ENCODE data around the gene ABHD1.

Gene ABHD1

GRCh38 chr2:27092696-27093429, 30.8 kb upstream of the ABHD1 start:
- Mint-ChIP-seq H3K4me3 (no peak overlapping the region), H3K27me3 (no peaks in the 10 kb centered on the region), H3K4me1 (peaks cover 15% of the 10 kb centered on the region), H3K9me3 (no peaks in the 10 kb centered on the region), H3K27ac (ENCODE audit: low read depth) (no peak overlapping the region), H3K36me3 (ENCODE audit: insufficient read depth) (peaks cover 4% of the 10 kb centered on the region)
- DNase-seq (ENCODE audit: low spot score in 2 of 2), result no peak
- ATAC-seq (replicated peaks; ENCODE audit: extremely low read depth, poor library complexity, severe bottlenecking), result no peak

- no peak for DNase-seq (ENCODE audit: low spot score in 2 of 2)
- Mint-ChIP-seq H3K36me3 (ENCODE audit: insufficient read depth) (peaks cover 4% of the 10 kb centered on the region), H3K27ac (ENCODE audit: low read depth) (no peak overlapping the region), H3K4me3 (no peak overlapping the region), H3K4me1 (peaks cover 15% of the 10 kb centered on the region), H3K9me3 (no peaks in the 10 kb centered on the region), H3K27me3 (no peaks in the 10 kb centered on the region)
- no peak for ATAC-seq (replicated peaks; ENCODE audit: extremely low read depth, poor library complexity, severe bottlenecking)
These were observed 29.9 kb upstream of the ABHD1 start for GRCh38 chr2:27093430-27094352.

- no peaks in the 10 kb centered on the region for H3K9me3 Mint-ChIP-seq
- ATAC-seq (replicated peaks; ENCODE audit: extremely low read depth, poor library complexity, severe bottlenecking) (no peak), DNase-seq (ENCODE audit: low spot score in 2 of 2) (no peak)
- no peak overlapping the region for H3K27ac Mint-ChIP-seq (ENCODE audit: low read depth)
- peaks cover 4% of the 10 kb centered on the region for H3K36me3 Mint-ChIP-seq (ENCODE audit: insufficient read depth)
- H3K4me1 Mint-ChIP-seq, result peaks cover 15% of the 10 kb centered on the region
- H3K4me3 Mint-ChIP-seq, result no peak overlapping the region
- no peaks in the 10 kb centered on the region for H3K27me3 Mint-ChIP-seq
These were observed 29.1 kb upstream of the ABHD1 start for GRCh38 chr2:27094353-27094984.

GRCh38 chr2:27095427-27095744, 28.2 kb upstream of the ABHD1 start:
- no peaks in the 10 kb centered on the region for H3K27me3 Mint-ChIP-seq
- H3K9me3 Mint-ChIP-seq, result no peaks in the 10 kb centered on the region
- no peak for DNase-seq (ENCODE audit: low spot score in 2 of 2)
- H3K4me1 Mint-ChIP-seq, result peaks cover 15% of the 10 kb centered on the region
- peaks cover 4% of the 10 kb centered on the region for H3K36me3 Mint-ChIP-seq (ENCODE audit: insufficient read depth)
- no peak overlapping the region for H3K27ac Mint-ChIP-seq (ENCODE audit: low read depth)
- ATAC-seq (replicated peaks; ENCODE audit: extremely low read depth, poor library complexity, severe bottlenecking), result no peak
- H3K4me3 Mint-ChIP-seq, result peak overlapping the region; percentile 32

- no peaks in the 10 kb centered on the region for H3K9me3 Mint-ChIP-seq
- peaks cover 15% of the 10 kb centered on the region for H3K4me1 Mint-ChIP-seq
- H3K27ac Mint-ChIP-seq (ENCODE audit: low read depth), result no peak overlapping the region
- DNase-seq (ENCODE audit: low spot score in 2 of 2), result no peak
- H3K27me3 Mint-ChIP-seq, result no peaks in the 10 kb centered on the region
- peak overlapping the region; percentile 32 for H3K4me3 Mint-ChIP-seq
- no peak for ATAC-seq (replicated peaks; ENCODE audit: extremely low read depth, poor library complexity, severe bottlenecking)
- H3K36me3 Mint-ChIP-seq (ENCODE audit: insufficient read depth), result peaks cover 4% of the 10 kb centered on the region
These were observed 27.6 kb upstream of the ABHD1 start for GRCh38 chr2:27095745-27096651.

GRCh38 chr2:27096748-27097297, 26.8 kb upstream of the ABHD1 start:
- peaks cover 4% of the 10 kb centered on the region for H3K36me3 Mint-ChIP-seq (ENCODE audit: insufficient read depth)
- no peak for ATAC-seq (replicated peaks; ENCODE audit: extremely low read depth, poor library complexity, severe bottlenecking)

GRCh38 chr2:27097341-27097740, 26.3 kb upstream of the ABHD1 start:
- Mint-ChIP-seq H3K27me3 (no peaks in the 10 kb centered on the region), H3K9me3 (no peaks in the 10 kb centered on the region), H3K36me3 (ENCODE audit: insufficient read depth) (peaks cover 4% of the 10 kb centered on the region), H3K27ac (ENCODE audit: low read depth) (no peak overlapping the region), H3K4me3 (no peak overlapping the region), H3K4me1 (peaks cover 15% of the 10 kb centered on the region)
- DNase-seq (ENCODE audit: low spot score in 2 of 2), result no peak
- ATAC-seq (replicated peaks; ENCODE audit: extremely low read depth, poor library complexity, severe bottlenecking), result no peak

More at GRCh38 chr2:27096748-27097297, 26.8 kb upstream of the ABHD1 start:
- no peak for DNase-seq (ENCODE audit: low spot score in 2 of 2)
- Mint-ChIP-seq H3K27ac (ENCODE audit: low read depth) (peak overlapping the region; percentile 29), H3K27me3 (no peaks in the 10 kb centered on the region), H3K4me3 (no peak overlapping the region), H3K4me1 (peaks cover 15% of the 10 kb centered on the region), H3K9me3 (no peaks in the 10 kb centered on the region)

GRCh38 chr2:27099334-27099955, 24.2 kb upstream of the ABHD1 start:
- H3K4me3 Mint-ChIP-seq, result no peak overlapping the region
- ATAC-seq (replicated peaks; ENCODE audit: extremely low read depth, poor library complexity, severe bottlenecking), result no peak
- peaks cover 15% of the 10 kb centered on the region for H3K4me1 Mint-ChIP-seq

GRCh38 chr2:27100036-27100435, 23.6 kb upstream of the ABHD1 start:
- no peak overlapping the region for H3K27ac Mint-ChIP-seq (ENCODE audit: low read depth)
- H3K27me3 Mint-ChIP-seq, result peaks cover 12% of the 10 kb centered on the region
- DNase-seq (ENCODE audit: low spot score in 2 of 2) (no peak), ATAC-seq (replicated peaks; ENCODE audit: extremely low read depth, poor library complexity, severe bottlenecking) (no peak)
- H3K9me3 Mint-ChIP-seq, result no peaks in the 10 kb centered on the region
- H3K4me3 Mint-ChIP-seq, result no peak overlapping the region
- H3K36me3 Mint-ChIP-seq (ENCODE audit: insufficient read depth), result peaks cover 4% of the 10 kb centered on the region
- H3K4me1 Mint-ChIP-seq, result peaks cover 15% of the 10 kb centered on the region

More at GRCh38 chr2:27099334-27099955, 24.2 kb upstream of the ABHD1 start:
- Mint-ChIP-seq H3K36me3 (ENCODE audit: insufficient read depth) (peaks cover 4% of the 10 kb centered on the region), H3K27ac (ENCODE audit: low read depth) (no peak overlapping the region), H3K9me3 (no peaks in the 10 kb centered on the region), H3K27me3 (peaks cover 6% of the 10 kb centered on the region)
- DNase-seq (ENCODE audit: low spot score in 2 of 2), result no peak

GRCh38 chr2:27102329-27102728, 21.3 kb upstream of the ABHD1 start:
- Mint-ChIP-seq H3K27ac (ENCODE audit: low read depth) (no peak overlapping the region), H3K4me3 (no peak overlapping the region), H3K4me1 (no peaks in the 10 kb centered on the region), H3K9me3 (no peaks in the 10 kb centered on the region), H3K36me3 (ENCODE audit: insufficient read depth) (peaks cover 2% of the 10 kb centered on the region), H3K27me3 (peaks cover 33% of the 10 kb centered on the region)
- DNase-seq (ENCODE audit: low spot score in 2 of 2), result no peak
- ATAC-seq (replicated peaks; ENCODE audit: extremely low read depth, poor library complexity, severe bottlenecking), result no peak

- H3K36me3 Mint-ChIP-seq (ENCODE audit: insufficient read depth), result no peaks in the 10 kb centered on the region
- ATAC-seq (replicated peaks; ENCODE audit: extremely low read depth, poor library complexity, severe bottlenecking), result no peak
- no peaks in the 10 kb centered on the region for H3K4me1 Mint-ChIP-seq
- H3K9me3 Mint-ChIP-seq, result no peaks in the 10 kb centered on the region
- H3K27me3 Mint-ChIP-seq, result peaks cover 33% of the 10 kb centered on the region
- no peak overlapping the region for H3K4me3 Mint-ChIP-seq
- DNase-seq (ENCODE audit: low spot score in 2 of 2), result no peak
- H3K27ac Mint-ChIP-seq (ENCODE audit: low read depth), result no peak overlapping the region
These were observed 17.6 kb upstream of the ABHD1 start for GRCh38 chr2:27105981-27106380.
